OCI-LY1 (cell line): Measurements from ENCODE around the gene KIN.

Experiments used
- CTCF ChIP-seq: fragments of 200-600 bp; sonication (generic), shearing (Covaris generic); IDR thresholded peaks from 2 replicates; pipeline ENCODE4 v1.5.1; 2017; ENCODE audit warnings: mild to moderate bottlenecking, antibody characterized with exemption, low read length, moderate library complexity, mixed read lengths
- EZH2 ChIP-seq: fragments of 200-600 bp; sonication (generic), shearing (Covaris generic); IDR thresholded peaks from 2 replicates; pipeline ENCODE4 v1.8.0; 2017; ENCODE audit warnings: borderline replicate concordance, mixed run types, mild to moderate bottlenecking, antibody characterized with exemption, low read length, moderate library complexity, mixed read lengths

DNA sequence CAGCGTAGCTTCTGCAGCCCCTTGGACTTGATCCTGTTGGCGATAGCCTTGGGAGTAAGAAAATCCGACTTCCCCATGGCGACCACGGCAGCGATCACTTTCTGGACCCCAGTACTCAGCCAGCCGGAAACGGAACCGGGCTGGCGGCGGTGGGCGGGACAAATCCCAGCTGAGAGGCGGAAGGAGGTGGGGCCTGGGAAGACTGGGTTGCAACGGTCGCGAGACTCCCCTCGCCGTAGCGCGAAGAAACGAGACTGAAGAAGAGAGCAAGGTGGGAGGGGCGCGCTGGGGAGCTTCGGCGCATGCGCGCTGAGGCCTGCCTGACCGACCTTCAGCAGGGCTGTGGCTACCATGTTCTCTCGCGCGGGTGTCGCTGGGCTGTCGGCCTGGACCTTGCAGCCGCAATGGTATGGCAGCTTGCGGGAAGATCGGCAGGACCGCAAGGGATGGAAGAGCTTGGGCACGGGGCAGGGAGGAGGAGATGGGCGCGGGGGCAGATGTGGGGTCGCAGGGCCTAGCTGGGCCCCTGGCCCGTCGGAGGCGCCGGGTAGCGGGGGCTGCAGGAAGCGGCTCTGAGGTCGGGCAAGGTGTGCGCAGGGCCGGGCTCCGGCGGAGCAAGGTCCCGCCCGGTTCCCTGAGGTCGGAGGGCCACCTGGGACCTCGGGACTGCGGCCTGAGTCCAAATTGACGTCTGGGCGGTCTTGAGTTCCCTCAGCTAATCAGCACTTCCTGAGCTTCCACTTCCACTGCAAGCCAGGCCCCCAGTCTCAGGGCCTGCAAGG is at the start of gene KIN, which contains the start of gene ATP5F1C:
- TF ChIP-seq CTCF (no peak), EZH2 (no peak)
